PC-3 (cell line): ENCODE results near the gene FEZF1. TPM values are rescaled to one million over a fixed set of nuclear protein-coding genes. Genes with fewer than 3 reads are reported as not detected.

Experiments
- ATAC-seq: fragments of 200-7000 bp; cut with Tn5 transposase; 2 replicates; pipeline ENCODE4 v1.9.1; 2020; ENCODE audit warnings: mild to moderate bottlenecking, moderate library complexity
- BruUV-seq: library from RNA; stranded (reverse); fragments of 400-500 nt; replicated peaks from 2 replicates; lab custom pipeline; 2021; lab: Mats Ljungman, UMichigan
- CTCF ChIA-PET: fragments of 300-600 bp; sonication (Branson Sonifier 250); formaldehyde crosslinking; loops from one replicate; lab custom pipeline; 2022; ENCODE audit warnings: antibody characterized with exemption; lab: Charles Lee
- POLR2A ChIA-PET: fragments of 300-600 bp; sonication (Branson Sonifier 250); formaldehyde crosslinking; loops from one replicate; lab custom pipeline; 2022; ENCODE audit warnings: antibody characterized with exemption; ENCODE audit not compliant: unreplicated experiment; lab: Charles Lee
- DNase-seq: peaks from one replicate; pipeline ENCODE4 v3.0.0-alpha.2; 2015
- H2AFZ ChIP-seq: fragments of 300-600 bp; sonication (generic); 2 replicates; pipeline ENCODE4 v1.6.0; 2016; ENCODE audit warnings: antibody characterized with exemption, low read length
- H3F3A ChIP-seq: fragments of 300-600 bp; sonication (generic); one replicate; pipeline ENCODE4 v1.6.0; 2017; ENCODE audit warnings: antibody characterized with exemption, low read length, control low read depth, mild to moderate bottlenecking; ENCODE audit not compliant: unreplicated experiment
- H3K27ac ChIP-seq: fragments of 300-600 bp; sonication (generic); 2 replicates; pipeline ENCODE4 v1.5.1; 2016; ENCODE audit warnings: mild to moderate bottlenecking, low read length
- H3K27me3 ChIP-seq: fragments of 300-600 bp; sonication (generic); 2 replicates; pipeline ENCODE4 v1.6.1; 2016; ENCODE audit warnings: low read length, mixed read lengths
- H3K36me3 ChIP-seq: fragments of 300-600 bp; sonication (generic); 2 replicates; pipeline ENCODE4 v1.6.1; 2016; ENCODE audit warnings: low read depth, mixed run types, low read length, mixed read lengths
- H3K4me1 ChIP-seq: fragments of 300-600 bp; sonication (generic); 2 replicates; pipeline ENCODE4 v1.5.1; 2016; ENCODE audit warnings: low read length; ENCODE audit not compliant: insufficient read depth
- H3K4me2 ChIP-seq: fragments of 300-600 bp; sonication (generic); 2 replicates; pipeline ENCODE4 v1.6.0; 2016; ENCODE audit warnings: low read length
- H3K4me3 ChIP-seq: fragments of 300-600 bp; sonication (generic); 2 replicates; pipeline ENCODE4 v1.5.1; 2016; ENCODE audit warnings: mild to moderate bottlenecking, low read length, mixed read lengths
- H3K79me2 ChIP-seq: fragments of 300-600 bp; sonication (generic); 2 replicates; pipeline ENCODE4 v1.6.1; 2017; ENCODE audit warnings: low read length, mixed read lengths
- H3K9ac ChIP-seq: fragments of 300-600 bp; sonication (generic); 2 replicates; pipeline ENCODE4 v1.6.0; 2016; ENCODE audit warnings: mild to moderate bottlenecking, low read length
- H3K9me2 ChIP-seq: fragments of 300-600 bp; sonication (generic); replicated peaks from 2 replicates; pipeline ENCODE4 v1.6.1; 2016; ENCODE audit warnings: mixed run types, low read length, mixed read lengths
- H3K9me3 ChIP-seq: fragments of 300-600 bp; sonication (generic); 2 replicates; pipeline ENCODE4 v1.6.1; 2016; ENCODE audit warnings: low read length, mixed read lengths
- H4K20me1 ChIP-seq: fragments of 300-600 bp; sonication (generic); 2 replicates; pipeline ENCODE4 v1.6.1; 2016; ENCODE audit warnings: low read length, mixed read lengths
- CTCF ChIP-seq: fragments of 300-600 bp; sonication (generic); conservative IDR thresholded peaks from 2 replicates; pipeline ENCODE4 v1.5.1; 2017; ENCODE audit warnings: antibody characterized with exemption, low read depth, mild to moderate bottlenecking, low read length
- EZH2 ChIP-seq: fragments of 300-600 bp; sonication (generic); IDR thresholded peaks from one replicate; pipeline ENCODE4 v1.6.1; 2017; ENCODE audit warnings: antibody characterized with exemption, mild to moderate bottlenecking, low read length; ENCODE audit not compliant: unreplicated experiment
- EZH2phosphoT487 ChIP-seq: fragments of 300-600 bp; sonication (generic); IDR thresholded peaks from 2 replicates; pipeline ENCODE4 v1.6.1; 2018; ENCODE audit warnings: mild to moderate bottlenecking, antibody characterized with exemption, low read length, borderline replicate concordance
- intact Hi-C: fragments of 100-400 bp; cut with micrococcal nuclease; formaldehyde crosslinking; loops from 2 replicates; pipeline ENCODE4 v1.9.0; 2023
- total RNA-seq: library from RNA; depleted of rRNA; stranded (reverse); fragments of >200 nt; gene quantifications from 2 replicates; pipeline ENCODE4 v1.2.3, GENCODE V29; 2014

Gene FEZF1
- total RNA-seq, 1 experiment from 2014 or later = not detected

DNA sequence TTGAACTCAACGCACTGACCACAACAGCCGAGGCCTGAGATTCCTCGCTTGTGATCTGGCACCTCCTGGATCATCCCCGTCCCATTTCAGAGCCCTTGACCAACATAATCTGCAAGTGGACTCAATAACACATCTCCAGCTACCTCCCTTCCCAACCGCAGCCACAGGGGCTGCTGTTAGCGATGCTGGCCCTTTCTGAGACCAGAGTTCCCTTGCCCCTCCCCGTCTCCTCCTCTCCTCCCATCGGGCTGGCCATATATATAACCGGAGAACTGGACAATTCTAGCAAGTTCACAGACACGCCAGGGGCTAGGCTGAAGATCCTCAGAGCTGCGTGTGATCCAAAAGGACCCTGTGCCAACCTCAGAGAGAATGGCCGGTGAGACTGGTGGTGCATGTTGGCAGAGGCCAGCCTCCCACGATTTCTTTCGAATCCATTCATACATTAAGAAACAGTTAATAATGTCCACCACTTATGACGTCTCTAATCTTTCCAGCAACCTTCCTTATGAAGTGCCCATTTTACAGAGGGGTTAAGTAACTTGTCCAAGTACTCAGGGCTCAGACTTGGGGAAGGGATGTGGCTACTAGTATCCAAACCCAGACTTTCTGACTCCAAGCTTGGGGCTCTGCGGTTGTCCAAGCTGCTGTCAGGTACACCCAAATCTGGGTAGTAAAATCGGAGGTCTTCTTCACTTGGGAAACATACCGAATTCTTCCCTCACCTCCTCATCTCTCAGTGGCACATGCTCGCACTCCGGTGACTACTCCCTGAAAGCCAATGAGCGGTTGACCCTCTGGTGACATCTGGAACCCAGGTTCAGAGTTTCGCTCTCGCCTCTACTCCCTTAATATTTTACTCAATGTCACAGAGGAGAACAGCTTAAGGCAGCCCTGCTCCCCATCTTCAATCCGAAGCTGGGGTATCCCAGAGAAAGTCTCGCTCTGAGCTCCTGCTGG, 11.2 kb upstream of the FEZF1 start:
- H4K20me1 ChIP-seq = no peaks in the 10 kb centered on the region
- no peaks in the 10 kb centered on the region for H3F3A ChIP-seq
- H3K9me2 ChIP-seq = no peaks in the 10 kb centered on the region
- H3K79me2 ChIP-seq = no peaks in the 10 kb centered on the region
- no peak overlapping the region for H2AFZ ChIP-seq
- DNase-seq = no peak
- CTCF ChIA-PET = no interaction called here
- no peak overlapping the region for H3K4me2 ChIP-seq
- H3K27me3 ChIP-seq = no peaks in the 10 kb centered on the region
- POLR2A ChIA-PET = no interaction called here
- intact Hi-C loops = no loop called here
- no peaks in the 10 kb centered on the region for H3K4me1 ChIP-seq
- H3K4me3 ChIP-seq = no peak overlapping the region
- no peaks in the 10 kb centered on the region for H3K9me3 ChIP-seq
- no peaks in the 10 kb centered on the region for H3K36me3 ChIP-seq
- no peak overlapping the region for H3K27ac ChIP-seq
- TF ChIP-seq EZH2 = no peak
- TF ChIP-seq EZH2phosphoT487 = no peak
- no peak for TF ChIP-seq CTCF
- no peak overlapping the region for H3K9ac ChIP-seq
- no TSS peak for BruUV-seq
- ATAC-seq = no peak

DNA sequence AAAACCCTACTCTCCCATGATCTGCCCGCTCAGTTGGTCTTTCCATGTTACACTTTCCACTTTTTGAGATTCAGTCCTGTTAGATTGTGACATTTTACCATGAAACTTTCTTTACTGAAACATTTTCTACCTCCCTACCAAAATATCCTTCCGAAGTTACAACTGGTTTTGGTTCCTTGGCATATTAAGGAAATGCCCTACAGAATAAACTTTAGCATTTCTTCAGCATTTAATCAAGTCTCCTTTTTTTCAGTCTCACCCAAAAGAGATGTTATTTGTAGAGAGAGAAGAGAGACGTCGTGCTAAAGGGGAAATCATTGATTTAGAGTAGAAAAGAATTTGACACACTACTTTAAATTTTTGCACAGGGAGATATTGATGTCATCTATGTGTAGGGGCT, 9.7 kb upstream of the FEZF1 start:
- H3K4me1 ChIP-seq = no peaks in the 10 kb centered on the region
- no peaks in the 10 kb centered on the region for H3F3A ChIP-seq
- no peak overlapping the region for H3K9ac ChIP-seq
- H3K4me2 ChIP-seq = no peak overlapping the region
- POLR2A ChIA-PET = no interaction called here
- H3K9me2 ChIP-seq = no peaks in the 10 kb centered on the region
- H4K20me1 ChIP-seq = no peaks in the 10 kb centered on the region
- intact Hi-C loops = no loop called here
- no peaks in the 10 kb centered on the region for H3K9me3 ChIP-seq
- DNase-seq (no peak), ATAC-seq (no peak)
- no peak overlapping the region for H3K4me3 ChIP-seq
- no peaks in the 10 kb centered on the region for H3K79me2 ChIP-seq
- no peak overlapping the region for H3K27ac ChIP-seq
- no peak overlapping the region for H2AFZ ChIP-seq
- H3K36me3 ChIP-seq = no peaks in the 10 kb centered on the region
- TF ChIP-seq CTCF (no peak), EZH2 (no peak), EZH2phosphoT487 (no peak)
- no peaks in the 10 kb centered on the region for H3K27me3 ChIP-seq
- CTCF ChIA-PET = no interaction called here
- BruUV-seq = no TSS peak

DNA sequence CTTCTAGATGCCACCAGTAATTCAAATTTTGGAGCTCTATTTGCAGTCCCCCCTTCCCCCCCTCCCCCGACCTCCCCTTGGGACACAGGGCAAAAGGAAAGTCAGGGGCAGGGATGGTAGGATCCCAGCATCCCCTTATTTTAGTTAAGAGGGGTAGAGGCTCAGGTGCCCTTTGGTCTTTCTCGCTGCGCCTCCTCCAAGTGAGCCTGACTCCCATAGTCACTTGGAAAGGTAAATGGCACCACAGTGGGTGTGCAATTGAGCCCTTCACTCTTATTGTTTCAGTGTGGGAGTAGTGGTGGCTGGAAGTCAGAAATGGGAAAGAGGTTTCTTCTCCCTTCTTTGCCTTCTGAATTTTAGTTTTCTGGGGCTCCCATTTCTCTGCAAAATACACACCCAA, 8.2 kb upstream of the FEZF1 start:
- H3K9ac ChIP-seq = no peak overlapping the region
- no peaks in the 10 kb centered on the region for H4K20me1 ChIP-seq
- no TSS peak for BruUV-seq
- ChIA-PET POLR2A (no interaction called here), CTCF (no interaction called here)
- no peak for TF ChIP-seq EZH2
- TF ChIP-seq EZH2phosphoT487 = no peak
- TF ChIP-seq CTCF = no peak
- no peak overlapping the region for H3K27ac ChIP-seq
- H3K9me2 ChIP-seq = no peaks in the 10 kb centered on the region
- H3K9me3 ChIP-seq = no peaks in the 10 kb centered on the region
- H3K4me1 ChIP-seq = no peaks in the 10 kb centered on the region
- no peak for DNase-seq
- no peaks in the 10 kb centered on the region for H3K79me2 ChIP-seq
- ATAC-seq = no peak
- H3K4me3 ChIP-seq = no peak overlapping the region
- H3K27me3 ChIP-seq = no peaks in the 10 kb centered on the region
- H3K36me3 ChIP-seq = no peaks in the 10 kb centered on the region
- H3F3A ChIP-seq = no peaks in the 10 kb centered on the region
- H3K4me2 ChIP-seq = no peak overlapping the region
- no peak overlapping the region for H2AFZ ChIP-seq
- intact Hi-C loops = no loop called here
